Loucy (cell line): ENCODE results near the gene ADORA1.

Source experiments
- H2AFZ ChIP-seq: fragments of 200-600 bp; sonication (generic); 2 replicates; pipeline ENCODE4 v1.6.0; 2016; ENCODE audit warnings: antibody characterized with exemption, mild to moderate bottlenecking, low read length, moderate library complexity
- H3F3A ChIP-seq: fragments of 200-600 bp; 2 replicates; pipeline ENCODE4 v1.6.0; 2016; ENCODE audit warnings: antibody characterized with exemption, low read depth, mild to moderate bottlenecking
- H3K27me3 ChIP-seq: fragments of 200-600 bp; sonication (generic); 2 replicates; pipeline ENCODE4 v1.6.1; 2014; ENCODE audit warnings: low read length, mild to moderate bottlenecking; ENCODE audit not compliant: insufficient read depth, poor library complexity, severe bottlenecking
- H3K36me3 ChIP-seq: fragments of 200-600 bp; sonication (generic); 2 replicates; pipeline ENCODE4 v1.6.1; 2016; ENCODE audit warnings: low read length; ENCODE audit not compliant: insufficient read depth
- H3K4me1 ChIP-seq: fragments of 200-600 bp; sonication (generic); 2 replicates; pipeline ENCODE4 v1.5.1; 2014; ENCODE audit warnings: low read length, mild to moderate bottlenecking; ENCODE audit not compliant: insufficient read depth, poor library complexity, severe bottlenecking
- H3K4me2 ChIP-seq: fragments of 200-600 bp; sonication (generic); 2 replicates; pipeline ENCODE4 v1.6.0; 2014; ENCODE audit warnings: antibody characterized with exemption, low read length, low read depth, mild to moderate bottlenecking; ENCODE audit not compliant: poor library complexity, severe bottlenecking
- H3K4me3 ChIP-seq: fragments of 200-600 bp; sonication (generic); 2 replicates; pipeline ENCODE4 v1.5.1; 2014; ENCODE audit warnings: low read length, mild to moderate bottlenecking, mixed read lengths; ENCODE audit not compliant: poor library complexity, severe bottlenecking
- H3K79me2 ChIP-seq: fragments of 200-600 bp; sonication (generic); 2 replicates; pipeline ENCODE4 v1.6.1; 2014; ENCODE audit warnings: low read length; ENCODE audit not compliant: insufficient read depth
- H3K9ac ChIP-seq: fragments of 200-600 bp; sonication (generic); 2 replicates; pipeline ENCODE4 v1.6.0; 2014; ENCODE audit warnings: mild to moderate bottlenecking, low read depth, low read length, moderate library complexity; ENCODE audit not compliant: poor library complexity, severe bottlenecking
- H3K9me2 ChIP-seq: fragments of 200-600 bp; sonication (generic); replicated peaks from 2 replicates; pipeline ENCODE4 v1.6.1; 2016; ENCODE audit warnings: low read depth, low read length, mixed read lengths
- H3K9me3 ChIP-seq: fragments of 200-600 bp; sonication (generic); 2 replicates; pipeline ENCODE4 v1.6.1; 2014; ENCODE audit warnings: mild to moderate bottlenecking, antibody characterized with exemption, low read length, low read depth; ENCODE audit not compliant: insufficient read depth
- H4K20me1 ChIP-seq: fragments of 200-600 bp; sonication (generic); 2 replicates; pipeline ENCODE4 v1.6.0; 2014; ENCODE audit warnings: antibody characterized with exemption, low read length, mild to moderate bottlenecking; ENCODE audit not compliant: insufficient read depth, poor library complexity, severe bottlenecking
- EZH2phosphoT487 ChIP-seq: fragments of 200-600 bp; IDR thresholded peaks from 2 replicates; pipeline ENCODE4 v1.6.1; 2018; ENCODE audit warnings: antibody characterized with exemption, mild to moderate bottlenecking, moderate library complexity, borderline replicate concordance
- TF ChIP-seq, protein P1 (sequence below): fragments of 200-600 bp; sonication (generic); conservative IDR thresholded peaks from 2 replicates; pipeline ENCODE4 v1.5.1; 2014; ENCODE audit warnings: mild to moderate bottlenecking, antibody characterized with exemption, low read length

ADORA1 gene

GRCh38 chr1:203089001-203089650, 38.4 kb upstream of the ADORA1 start:
- TF ChIP-seq, protein P1, sequence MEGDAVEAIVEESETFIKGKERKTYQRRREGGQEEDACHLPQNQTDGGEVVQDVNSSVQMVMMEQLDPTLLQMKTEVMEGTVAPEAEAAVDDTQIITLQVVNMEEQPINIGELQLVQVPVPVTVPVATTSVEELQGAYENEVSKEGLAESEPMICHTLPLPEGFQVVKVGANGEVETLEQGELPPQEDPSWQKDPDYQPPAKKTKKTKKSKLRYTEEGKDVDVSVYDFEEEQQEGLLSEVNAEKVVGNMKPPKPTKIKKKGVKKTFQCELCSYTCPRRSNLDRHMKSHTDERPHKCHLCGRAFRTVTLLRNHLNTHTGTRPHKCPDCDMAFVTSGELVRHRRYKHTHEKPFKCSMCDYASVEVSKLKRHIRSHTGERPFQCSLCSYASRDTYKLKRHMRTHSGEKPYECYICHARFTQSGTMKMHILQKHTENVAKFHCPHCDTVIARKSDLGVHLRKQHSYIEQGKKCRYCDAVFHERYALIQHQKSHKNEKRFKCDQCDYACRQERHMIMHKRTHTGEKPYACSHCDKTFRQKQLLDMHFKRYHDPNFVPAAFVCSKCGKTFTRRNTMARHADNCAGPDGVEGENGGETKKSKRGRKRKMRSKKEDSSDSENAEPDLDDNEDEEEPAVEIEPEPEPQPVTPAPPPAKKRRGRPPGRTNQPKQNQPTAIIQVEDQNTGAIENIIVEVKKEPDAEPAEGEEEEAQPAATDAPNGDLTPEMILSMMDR: no peak
- TF ChIP-seq EZH2phosphoT487: no peak
- Histone ChIP-seq H3F3A (no peaks in the 10 kb centered on the region), H3K9ac (no peak overlapping the region), H4K20me1 (no peaks in the 10 kb centered on the region), H3K9me3 (no peaks in the 10 kb centered on the region), H3K4me3 (no peak overlapping the region), H2AFZ (no peak overlapping the region), H3K9me2 (no peaks in the 10 kb centered on the region), H3K4me2 (no peak overlapping the region), H3K36me3 (no peaks in the 10 kb centered on the region), H3K4me1 (no peaks in the 10 kb centered on the region), H3K79me2 (no peaks in the 10 kb centered on the region), H3K27me3 (no peaks in the 10 kb centered on the region)

GRCh38 chr1:203089651-203090045, 37.9 kb upstream of the ADORA1 start:
- Histone ChIP-seq H4K20me1 (no peaks in the 10 kb centered on the region), H3K9ac (no peak overlapping the region)

DNA sequence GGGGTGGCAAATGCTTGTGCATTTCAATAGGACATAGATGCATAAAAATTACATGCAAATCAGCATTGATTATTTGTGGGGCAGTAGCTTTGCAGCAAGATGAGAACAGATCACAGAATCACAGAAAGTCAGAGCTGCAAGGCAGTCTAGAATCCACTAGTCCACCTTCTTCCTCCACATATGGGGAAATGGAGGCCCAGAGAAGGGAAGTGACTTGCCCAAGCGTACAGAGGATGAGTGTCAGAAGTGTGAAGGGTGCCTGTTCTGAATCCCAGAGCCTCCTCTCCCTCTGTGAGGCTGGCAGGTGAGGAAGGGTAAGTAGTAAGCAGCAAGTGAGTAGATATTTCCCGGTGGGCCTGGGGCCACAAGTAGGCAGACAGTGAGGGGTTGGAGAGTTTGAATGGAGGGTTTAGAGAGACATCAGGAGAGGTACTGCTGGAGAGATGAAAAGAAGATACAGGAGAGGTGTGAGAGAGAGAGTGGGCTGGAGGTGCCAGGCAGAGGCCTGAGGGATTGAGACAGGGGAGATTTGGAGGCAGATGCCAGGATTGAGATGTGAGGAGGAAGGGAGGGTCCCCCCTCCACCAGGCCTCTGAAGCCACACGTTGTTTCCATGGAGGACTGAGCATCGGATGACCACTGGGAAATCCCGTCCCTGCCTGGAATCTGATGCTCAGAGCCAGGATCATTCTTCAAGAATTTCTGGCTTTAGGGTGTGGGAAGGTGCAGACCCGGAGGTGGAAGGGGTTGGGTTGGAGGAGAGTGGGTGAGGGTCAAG, 36.9 kb upstream of the ADORA1 start:
- no peak for TF ChIP-seq EZH2phosphoT487
- TF ChIP-seq, protein P1: no peak
- Histone ChIP-seq H4K20me1 (no peaks in the 10 kb centered on the region), H3K79me2 (no peaks in the 10 kb centered on the region), H3K36me3 (no peaks in the 10 kb centered on the region), H3K4me3 (no peak overlapping the region), H3K4me2 (no peak overlapping the region), H3K4me1 (no peaks in the 10 kb centered on the region), H3K9me2 (no peaks in the 10 kb centered on the region), H3K27me3 (no peaks in the 10 kb centered on the region), H2AFZ (no peak overlapping the region), H3K9ac (no peak overlapping the region), H3K9me3 (peaks cover 13% of the 10 kb centered on the region; the same call in 1 of the 2 replicates), H3F3A (no peaks in the 10 kb centered on the region)

More at GRCh38 chr1:203089651-203090045, 37.9 kb upstream of the ADORA1 start:
- Histone ChIP-seq H3K4me3 (no peak overlapping the region), H3K79me2 (no peaks in the 10 kb centered on the region), H2AFZ (no peak overlapping the region), H3K36me3 (no peaks in the 10 kb centered on the region), H3F3A (no peaks in the 10 kb centered on the region), H3K4me1 (no peaks in the 10 kb centered on the region), H3K27me3 (no peaks in the 10 kb centered on the region), H3K4me2 (no peak overlapping the region), H3K9me2 (no peaks in the 10 kb centered on the region), H3K9me3 (peaks cover 4% of the 10 kb centered on the region; the same call in 1 of the 2 replicates)
- TF ChIP-seq, protein P1: no peak
- no peak for TF ChIP-seq EZH2phosphoT487
